Esophagus muscularis mucosa (tissue), 4 donors: Measurements from ENCODE around the gene FGF14. TPM values are rescaled to one million over a fixed set of nuclear protein-coding genes. Genes with fewer than 3 reads are reported as not detected.

Experiments used
- DNase-seq: peaks from one replicate; pipeline ENCODE4 v3.0.0-alpha.2; 2017; ENCODE audit errors: extremely low spot score
- H3K27ac ChIP-seq, 4 donors: fragments of 200-600 bp; sonication (generic); replicated peaks in 1 of 4; 1 replicate in 3 of 4; 2 replicates in 1 of 4; pipeline ENCODE4 v1.5.1; 2016 to 2019; ENCODE audit warnings: mild to moderate bottlenecking in 1 of 4
- H3K27me3 ChIP-seq, 4 donors: fragments of 200-600 bp; sonication (generic); one replicate each; pipeline versions ENCODE4 v1.5.1 to v1.6.0; 2016 to 2019
- H3K36me3 ChIP-seq, 4 donors: fragments of 200-600 bp; sonication (generic); one replicate each; pipeline ENCODE4 v1.5.1; 2016 to 2019
- H3K4me1 ChIP-seq, 4 donors: fragments of 200-600 bp; sonication (generic); one replicate each; pipeline ENCODE4 v1.5.1; 2016 to 2019
- H3K4me3 ChIP-seq, 4 donors: fragments of 200-600 bp; sonication (generic); 1 replicate in 2 of 4; 2 replicates in 2 of 4; pipeline ENCODE4 v1.5.1; 2016 to 2019; ENCODE audit warnings: mild to moderate bottlenecking in 4 of 4, moderate library complexity in 1 of 4
- H3K9me3 ChIP-seq, 4 donors: fragments of 200-600 bp; sonication (generic); 1 replicate in 3 of 4; 2 replicates in 1 of 4; pipeline ENCODE4 v1.5.1; 2016 to 2019
- EP300 ChIP-seq: sonication (generic); formaldehyde crosslinking; IDR thresholded peaks from one replicate; pipeline ENCODE4 v1.6.1; 2017; ENCODE audit warnings: antibody characterized with exemption
- POLR2A ChIP-seq: fragments of 450-650 bp; IDR thresholded peaks from one replicate; pipeline ENCODE4 v1.6.1; 2017; ENCODE audit warnings: antibody characterized with exemption, moderate library complexity, mild to moderate bottlenecking, low read depth
- POLR2AphosphoS5 ChIP-seq, 2 donors: sonication (generic); formaldehyde crosslinking; IDR thresholded peaks; one replicate each; pipeline ENCODE4 v1.6.1; 2017; ENCODE audit warnings: antibody characterized with exemption in 2 of 2
- WGBS: methylation state at CpG from one replicate; pipeline ENCODE4 v1.1.5; 2018; 5-methylcytosine and 5-hydroxymethylcytosine counted together
- intact Hi-C: fragments of 100-400 bp; cut with DNase I; formaldehyde crosslinking; loops from one replicate; pipeline ENCODE4 v1.15.1; 2023
- total RNA-seq, 4 donors: library from RNA; depleted of rRNA; stranded (reverse); fragments of >200 nt; gene quantifications; one replicate each; pipeline versions ENCODE4 v1.1.0 to v1.2.1, GENCODE V29; 2016
- TF ChIP-seq, protein P1 (sequence below), 3 experiments: fragments of 200-600 bp in 2 of 3; fragments of 450-650 bp in 1 of 3; sonication (generic) in 2 of 3; IDR thresholded peaks; one replicate each; pipeline ENCODE4 v1.5.1; 2017 to 2019; ENCODE audit warnings: antibody characterized with exemption in 3 of 3, mild to moderate bottlenecking in 2 of 3, moderate library complexity in 1 of 3

Gene FGF14
- total RNA-seq, 4 donors from 2014 or later, result 0.33 to 2.1 (median 0.87) TPM

DNA sequence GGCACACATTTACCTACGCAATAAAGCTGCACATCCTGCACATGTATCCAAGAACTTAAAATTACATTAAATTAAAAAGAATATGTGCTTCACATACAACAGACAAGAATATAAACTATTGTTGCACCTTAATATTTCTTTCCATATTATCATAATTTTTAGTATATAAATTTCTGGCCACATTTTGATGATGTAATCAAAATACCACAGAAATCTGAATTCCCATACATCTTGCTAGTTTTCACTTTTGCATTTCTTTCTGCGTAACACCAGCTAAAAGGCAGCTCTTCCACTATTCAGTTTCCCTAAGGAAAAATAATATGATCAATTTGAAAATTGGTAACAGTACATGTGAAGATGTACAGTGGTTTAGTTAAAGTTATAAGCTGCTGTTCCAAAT, 42.6 kb downstream of the FGF14 start:
- TF ChIP-seq, protein P1, sequence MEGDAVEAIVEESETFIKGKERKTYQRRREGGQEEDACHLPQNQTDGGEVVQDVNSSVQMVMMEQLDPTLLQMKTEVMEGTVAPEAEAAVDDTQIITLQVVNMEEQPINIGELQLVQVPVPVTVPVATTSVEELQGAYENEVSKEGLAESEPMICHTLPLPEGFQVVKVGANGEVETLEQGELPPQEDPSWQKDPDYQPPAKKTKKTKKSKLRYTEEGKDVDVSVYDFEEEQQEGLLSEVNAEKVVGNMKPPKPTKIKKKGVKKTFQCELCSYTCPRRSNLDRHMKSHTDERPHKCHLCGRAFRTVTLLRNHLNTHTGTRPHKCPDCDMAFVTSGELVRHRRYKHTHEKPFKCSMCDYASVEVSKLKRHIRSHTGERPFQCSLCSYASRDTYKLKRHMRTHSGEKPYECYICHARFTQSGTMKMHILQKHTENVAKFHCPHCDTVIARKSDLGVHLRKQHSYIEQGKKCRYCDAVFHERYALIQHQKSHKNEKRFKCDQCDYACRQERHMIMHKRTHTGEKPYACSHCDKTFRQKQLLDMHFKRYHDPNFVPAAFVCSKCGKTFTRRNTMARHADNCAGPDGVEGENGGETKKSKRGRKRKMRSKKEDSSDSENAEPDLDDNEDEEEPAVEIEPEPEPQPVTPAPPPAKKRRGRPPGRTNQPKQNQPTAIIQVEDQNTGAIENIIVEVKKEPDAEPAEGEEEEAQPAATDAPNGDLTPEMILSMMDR (IDR thresholded peaks at IDR 0.05), result no peak
- TF ChIP-seq EP300 (no peak), POLR2AphosphoS5 (IDR thresholded peaks at IDR 0.05) (no peak), POLR2A (no peak)

DNA sequence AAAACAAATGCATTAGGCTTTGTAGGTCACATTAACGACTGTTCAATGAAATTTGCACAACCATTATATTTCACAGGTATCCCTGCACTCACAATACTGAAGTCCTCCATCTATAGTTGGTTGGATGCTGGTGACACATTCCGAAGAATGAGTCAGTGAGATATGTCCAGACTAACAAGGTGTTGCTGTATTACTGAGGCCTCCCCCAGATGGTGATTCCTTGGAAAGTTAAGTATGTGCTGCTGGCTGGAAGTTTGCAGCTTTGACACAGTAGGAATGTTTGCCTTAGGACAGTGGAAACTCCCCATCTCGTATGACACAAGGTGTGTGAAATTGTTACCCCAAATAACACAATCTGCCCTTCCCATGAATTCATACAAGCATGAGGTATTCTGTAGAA, 46.6 kb downstream of the FGF14 start:
- Histone ChIP-seq H3K4me3 (no peak overlapping the region), H3K4me1 (no peaks in the 10 kb centered on the region), H3K9me3 (no peaks in the 10 kb centered on the region), H3K27ac (no peak overlapping the region), H3K36me3 (no peaks in the 10 kb centered on the region), H3K27me3 (no peaks in the 10 kb centered on the region)
- TF ChIP-seq POLR2A (no peak), EP300 (no peak), POLR2AphosphoS5 (IDR thresholded peaks at IDR 0.05) (no peak)
- TF ChIP-seq, protein P1 (IDR thresholded peaks at IDR 0.05), result no peak
- intact Hi-C loops, result no loop called here
- no peak for DNase-seq
- WGBS, result 80% methylated on average over 3 of the region's 3 CpGs

More for the DNA sequence above, 42.6 kb downstream of the FGF14 start:
- Histone ChIP-seq H3K9me3 (no peaks in the 10 kb centered on the region), H3K27me3 (no peaks in the 10 kb centered on the region), H3K27ac (no peak overlapping the region), H3K36me3 (no peaks in the 10 kb centered on the region), H3K4me1 (no peaks in the 10 kb centered on the region), H3K4me3 (no peak overlapping the region)
- 98% methylated on average over 2 of the region's 2 CpGs for WGBS
- intact Hi-C loops, result no loop called here
- DNase-seq, result no peak

DNA sequence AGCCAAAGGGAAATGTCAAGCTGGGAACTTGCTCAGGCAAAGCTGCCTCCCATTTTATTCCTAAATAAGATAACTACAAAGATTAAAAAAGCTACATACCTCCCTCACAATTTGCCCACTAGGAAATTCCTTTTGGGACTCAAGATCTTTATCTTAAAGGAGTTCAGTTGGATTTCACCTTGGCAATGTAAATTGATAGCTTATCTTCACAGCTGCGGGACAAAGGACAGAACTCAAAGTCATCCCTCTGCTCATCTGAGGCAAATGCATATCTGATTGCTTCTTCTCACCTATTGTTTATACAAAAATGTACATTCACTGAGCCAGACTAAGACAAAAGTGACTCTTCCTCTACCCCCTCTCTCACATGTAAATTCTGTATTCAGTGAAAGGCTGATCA, 47.8 kb downstream of the FGF14 start:
- TF ChIP-seq EP300, result no peak
- TF ChIP-seq POLR2AphosphoS5 (IDR thresholded peaks at IDR 0.05), result no peak
- TF ChIP-seq POLR2A, result no peak
- TF ChIP-seq, protein P1 (IDR thresholded peaks at IDR 0.05), result no peak
- H3K27ac ChIP-seq, result no peak overlapping the region
- DNase-seq, result no peak
- H3K4me3 ChIP-seq, result no peak overlapping the region
- no peaks in the 10 kb centered on the region for H3K27me3 ChIP-seq
- H3K9me3 ChIP-seq, result no peaks in the 10 kb centered on the region
- 88% methylated on average over 1 of the region's 1 CpG for WGBS
- no peaks in the 10 kb centered on the region for H3K4me1 ChIP-seq
- no peaks in the 10 kb centered on the region for H3K36me3 ChIP-seq
- intact Hi-C loops, result no loop called here

DNA sequence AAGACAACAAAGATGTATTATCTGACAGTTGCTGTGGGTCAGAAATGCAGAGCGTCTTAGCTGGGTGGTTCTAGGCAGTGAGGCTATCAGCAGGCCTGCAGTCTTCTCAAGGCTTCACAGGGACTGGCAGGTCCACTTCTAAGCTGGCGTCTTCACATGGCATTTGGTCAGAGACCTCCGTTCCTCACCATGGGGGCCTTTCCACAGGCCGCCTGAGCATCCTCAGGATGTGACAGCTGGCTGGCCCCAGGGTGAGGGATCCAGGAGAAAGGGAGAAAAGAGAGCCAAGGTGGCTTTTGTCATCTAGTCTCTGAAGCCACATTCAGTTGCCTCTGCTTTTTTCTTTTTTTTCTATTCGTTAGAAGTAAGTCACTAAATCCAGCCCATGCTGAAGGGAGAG, 50.3 kb downstream of the FGF14 start:
- intact Hi-C loops, result no loop called here
- no peak for TF ChIP-seq EP300
- 87% methylated on average over 5 of the region's 5 CpGs for WGBS
- Histone ChIP-seq H3K4me3 (no peak overlapping the region), H3K9me3 (no peaks in the 10 kb centered on the region), H3K27me3 (no peaks in the 10 kb centered on the region), H3K36me3 (no peaks in the 10 kb centered on the region), H3K27ac (no peak overlapping the region), H3K4me1 (no peaks in the 10 kb centered on the region)
- DNase-seq, result no peak

DNA sequence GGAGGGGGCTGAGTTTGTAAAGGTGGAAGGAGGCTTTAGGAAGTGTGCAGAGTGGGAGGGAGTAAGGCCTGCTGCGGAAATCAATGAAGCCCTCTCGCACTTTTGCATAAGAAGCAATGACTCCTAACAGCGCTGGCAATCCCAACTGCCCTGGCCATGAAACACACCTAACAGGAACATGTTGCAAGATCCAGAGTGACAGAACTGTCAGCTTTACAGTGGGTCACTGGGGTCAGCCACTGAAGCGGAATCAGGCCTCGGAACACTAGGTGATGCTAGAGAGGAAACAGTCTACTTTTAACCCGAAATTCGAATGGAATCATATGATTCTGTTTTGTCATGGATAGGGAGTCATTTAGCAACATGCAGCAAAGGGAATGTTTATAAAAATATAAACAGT, 54.4 kb downstream of the FGF14 start:
- TF ChIP-seq EP300, result no peak
- TF ChIP-seq POLR2AphosphoS5 (IDR thresholded peaks at IDR 0.05), result no peak
- TF ChIP-seq POLR2A, result no peak
- TF ChIP-seq, protein P1 (IDR thresholded peaks at IDR 0.05), result no peak
- H3K9me3 ChIP-seq, result no peaks in the 10 kb centered on the region
- no peaks in the 10 kb centered on the region for H3K27me3 ChIP-seq
- H3K4me3 ChIP-seq, result no peak overlapping the region
- H3K27ac ChIP-seq, result no peak overlapping the region
- DNase-seq, result no peak
- no peaks in the 10 kb centered on the region for H3K4me1 ChIP-seq
- H3K36me3 ChIP-seq, result no peaks in the 10 kb centered on the region
- WGBS, result 90% methylated on average over 7 of the region's 7 CpGs
- intact Hi-C loops, result no loop called here
